HG02678 (cell line): Measurements from ENCODE around the gene UGT2A3.

Experiments used
- ATAC-seq: cut with Tn5 transposase; IDR thresholded peaks from one replicate; pipeline ENCODE4 v1.9.1; 2021; ENCODE audit warnings: mild to moderate bottlenecking, moderate library complexity; ENCODE audit not compliant: unreplicated experiment

Gene UGT2A3

DNA sequence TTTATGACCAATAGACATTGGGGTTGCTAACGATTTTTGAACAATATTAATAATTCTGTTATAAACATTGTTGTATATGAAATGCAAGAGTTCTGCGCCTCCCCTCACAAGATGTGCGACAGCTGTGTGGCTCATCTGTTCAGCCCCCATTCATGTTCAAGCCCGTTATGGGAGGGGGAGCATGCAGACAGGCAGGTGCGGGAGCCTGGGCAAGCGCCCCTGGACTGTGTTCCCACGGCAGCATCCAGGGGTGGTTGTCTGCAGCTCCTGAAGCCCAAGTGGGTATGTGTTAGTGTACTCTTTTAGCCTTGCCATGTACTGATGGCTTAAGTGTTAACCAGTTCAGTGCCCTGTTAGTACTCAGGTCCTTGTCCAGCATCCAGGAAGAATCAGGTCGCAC is 34.6 kb downstream of the UGT2A3 start:
- ATAC-seq = no peak

- ATAC-seq = no peak
Observed at GRCh38 chr4:68912807-68913206, 38.8 kb downstream of the UGT2A3 start.

DNA sequence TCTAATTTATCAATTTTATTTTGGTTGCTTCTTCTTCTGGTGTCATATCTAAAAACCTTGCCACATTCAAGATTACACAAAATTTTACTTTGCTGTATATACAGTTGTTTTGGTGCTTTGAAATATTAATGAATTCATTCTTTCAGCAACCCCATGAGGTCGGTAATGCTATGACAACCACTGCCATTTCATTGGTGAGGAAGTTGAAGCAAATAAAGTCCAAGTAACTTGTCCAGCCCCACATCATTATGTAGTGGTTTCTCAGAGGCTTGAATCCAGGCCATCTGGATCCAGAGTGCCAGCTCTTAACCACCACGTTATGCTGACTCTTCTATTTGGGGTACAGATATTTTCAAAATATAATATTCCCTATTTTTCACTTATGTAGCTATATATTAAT is 42.2 kb downstream of the UGT2A3 start:
- no peak for ATAC-seq

DNA sequence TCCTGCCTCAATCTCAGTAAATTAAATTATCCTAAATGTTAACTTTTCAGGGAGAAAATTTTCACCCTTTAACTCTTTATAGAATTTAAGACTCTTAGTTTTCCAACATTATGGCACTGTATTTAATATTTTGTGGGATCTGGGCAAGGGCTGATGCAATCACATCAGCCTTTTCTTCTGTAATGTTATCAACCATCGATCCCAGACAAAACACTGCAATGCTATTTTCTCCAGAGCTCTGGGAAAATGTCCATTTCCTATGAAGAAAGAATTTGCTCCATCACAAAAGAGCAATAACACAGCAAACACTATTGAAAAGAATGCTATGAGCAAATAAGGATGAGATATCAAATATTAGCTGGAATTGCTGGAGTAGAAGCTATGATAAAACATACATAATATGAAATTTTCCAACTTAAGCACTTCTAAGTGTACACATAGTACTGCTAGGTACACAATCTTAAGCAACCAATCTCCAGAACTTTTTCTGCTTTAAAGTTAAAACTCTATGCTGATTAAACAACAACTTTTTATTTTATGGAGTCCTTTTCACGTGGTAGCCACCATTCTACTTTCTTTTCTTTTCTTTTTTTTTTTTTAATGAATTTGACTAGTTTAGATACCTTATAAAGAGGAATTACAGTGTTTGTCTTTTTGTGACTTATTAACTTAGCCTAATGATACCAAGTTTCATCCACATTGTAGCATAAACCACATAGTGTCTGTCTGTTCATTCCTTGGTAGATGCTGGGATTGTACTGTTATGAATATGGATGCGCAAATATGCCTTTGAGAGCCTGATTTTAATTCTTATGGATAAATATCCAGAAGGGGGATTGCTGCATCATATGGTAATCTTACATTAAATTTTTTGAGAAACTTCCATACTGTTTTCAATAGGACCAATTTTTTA is 43.6 kb downstream of the UGT2A3 start:
- ATAC-seq = no peak

DNA sequence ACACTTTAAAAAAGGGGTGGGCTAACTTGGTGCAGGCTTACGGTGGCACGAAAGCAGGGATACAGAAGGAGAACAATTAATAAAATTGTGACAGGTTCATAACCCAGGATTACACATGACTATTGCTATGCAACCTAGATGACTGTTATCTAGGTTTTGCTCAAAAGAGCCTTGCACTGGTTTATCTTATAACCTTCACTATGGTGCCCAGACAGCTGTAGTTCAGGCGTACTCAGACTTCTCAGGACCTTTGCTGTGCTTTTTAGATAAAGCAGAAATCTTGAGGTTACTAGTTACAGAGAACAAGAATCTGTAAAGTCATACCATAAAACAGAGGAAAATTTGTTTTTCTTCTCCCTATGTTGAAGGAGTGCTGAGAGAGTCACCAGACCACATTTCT is 44.4 kb downstream of the UGT2A3 start:
- no peak for ATAC-seq

- no peak for ATAC-seq
Observed at GRCh38 chr4:68906780-68907137, 44.8 kb downstream of the UGT2A3 start.

DNA sequence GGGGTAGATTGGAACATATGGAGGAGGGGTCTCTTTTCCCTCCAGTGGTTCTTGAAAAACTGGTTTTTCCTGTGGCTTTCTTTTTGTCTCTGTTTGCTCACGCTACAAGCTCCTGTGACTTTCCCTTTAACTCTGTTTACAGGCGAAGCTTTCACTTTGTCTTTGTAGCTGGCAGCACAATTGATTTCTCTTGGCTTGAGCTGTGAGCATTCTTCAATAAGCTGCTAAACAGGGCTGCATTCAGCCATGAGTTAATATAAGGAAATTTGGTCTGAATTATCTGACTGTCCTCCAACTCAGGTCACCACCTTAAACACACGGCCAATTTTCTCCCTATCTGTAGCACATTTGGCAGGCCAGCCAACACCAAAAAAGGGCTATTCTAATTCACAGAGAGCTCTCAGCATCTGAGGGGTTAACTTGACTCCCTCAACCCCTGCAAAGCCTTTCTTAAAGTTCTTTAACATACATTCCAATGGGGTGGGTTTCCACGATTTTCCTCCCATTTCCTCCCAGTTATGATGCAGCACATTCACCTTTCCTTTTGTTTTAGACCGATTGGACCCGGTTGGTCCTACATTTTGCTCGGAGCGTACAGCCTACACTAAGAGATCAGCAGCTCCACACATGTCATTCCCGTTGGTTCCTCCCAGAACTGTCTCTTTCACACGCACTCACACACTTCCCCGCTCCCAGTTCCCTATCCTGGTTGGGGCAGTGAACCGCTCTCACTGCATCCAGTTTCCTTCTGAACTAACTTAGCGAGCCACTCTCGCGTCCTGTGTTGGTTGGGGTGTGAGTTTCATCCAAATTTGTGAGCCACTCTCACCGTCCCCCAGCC is 45.4 kb downstream of the UGT2A3 start:
- no peak for ATAC-seq

DNA sequence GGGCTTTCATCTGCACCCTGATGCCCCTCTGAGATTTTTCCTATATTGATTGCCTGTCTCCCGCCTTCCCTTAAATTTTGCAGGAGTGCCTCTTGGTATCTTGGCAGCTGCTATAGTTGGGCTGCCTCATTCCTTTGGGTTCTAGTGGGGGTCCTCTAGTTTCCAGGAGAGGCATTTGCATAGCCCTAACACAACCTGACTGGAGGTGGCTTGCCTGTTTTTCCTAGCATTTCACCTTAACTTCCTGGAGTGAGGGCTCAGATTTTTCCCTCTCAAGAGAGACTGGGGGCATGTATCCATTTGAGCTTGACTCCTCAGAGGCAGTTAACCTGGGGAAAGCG is 46.0 kb downstream of the UGT2A3 start:
- ATAC-seq = no peak

- peak; percentile 80 for ATAC-seq
Observed at GRCh38 chr4:68904786-68905185, 46.8 kb downstream of the UGT2A3 start.

DNA sequence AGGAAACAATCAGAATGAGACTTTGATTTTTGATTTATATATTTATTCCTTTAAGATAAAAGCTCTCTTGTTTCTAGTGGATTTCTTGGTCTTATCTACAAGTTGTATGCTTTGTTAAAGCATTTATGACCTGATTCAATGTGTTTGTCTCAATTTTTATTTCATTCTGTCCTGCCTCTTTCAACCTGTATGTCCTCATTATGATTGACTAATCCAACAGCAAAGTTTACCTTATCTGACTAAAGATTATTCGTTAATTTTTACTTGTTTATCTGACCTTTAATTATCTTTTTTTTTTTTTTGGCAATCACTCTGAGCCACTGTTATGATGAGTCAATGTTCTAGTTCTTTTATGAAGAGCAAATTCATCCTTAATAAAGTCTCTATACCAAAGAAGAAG is 54.9 kb downstream of the UGT2A3 start:
- ATAC-seq = no peak

DNA sequence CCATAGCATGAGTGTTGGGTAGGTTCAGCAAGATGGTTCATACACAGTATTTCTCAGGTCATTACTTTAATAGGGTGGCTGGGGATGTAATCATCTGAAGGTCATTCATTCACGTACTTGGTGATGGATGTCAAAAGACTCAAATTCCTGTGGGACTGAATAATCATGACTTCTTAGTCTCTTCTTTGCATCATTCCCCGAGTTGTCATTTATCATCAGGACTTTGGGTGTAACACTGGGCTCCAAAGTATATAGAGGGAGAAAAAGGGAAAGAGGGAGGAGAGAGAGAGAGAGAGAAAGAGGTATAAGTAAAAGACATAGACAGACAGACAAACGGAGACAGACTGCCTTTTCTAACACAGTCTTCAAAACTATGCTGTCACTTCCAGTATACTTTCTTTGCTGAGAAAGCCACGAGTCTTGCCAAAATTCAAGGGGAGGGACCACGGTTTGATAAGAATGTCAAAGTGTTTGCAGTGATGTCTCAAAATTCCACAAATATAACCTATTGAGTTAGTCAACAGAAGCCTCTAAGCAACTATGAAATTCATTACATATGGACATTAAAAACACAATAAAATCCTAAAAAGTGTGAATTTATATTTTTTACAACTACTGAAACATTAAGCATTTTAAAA is 55.9 kb downstream of the UGT2A3 start:
- ATAC-seq = no peak

- ATAC-seq = no peak
Observed at GRCh38 chr4:68892861-68893260, 58.7 kb downstream of the UGT2A3 start.

DNA sequence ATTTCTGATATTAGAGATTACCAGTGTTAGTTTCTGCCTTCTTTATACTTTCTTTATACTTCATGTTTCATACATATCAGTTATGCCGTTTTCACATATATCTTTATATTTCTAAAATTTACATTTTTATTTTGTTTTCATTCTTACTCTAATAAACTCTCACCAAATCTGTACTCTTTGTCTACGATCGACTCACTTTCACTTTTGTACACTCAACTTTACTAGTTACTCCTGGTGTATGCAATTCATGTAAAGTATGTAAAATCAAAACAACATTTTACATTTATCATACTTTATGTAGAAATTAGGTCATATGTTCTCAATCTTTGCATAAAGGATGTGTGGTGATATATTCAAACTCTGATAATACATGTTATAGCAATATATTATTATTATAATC is 59.9 kb downstream of the UGT2A3 start:
- ATAC-seq = no peak

- no peak for ATAC-seq
Observed at GRCh38 chr4:68885545-68885944, 66.1 kb downstream of the UGT2A3 start.

GRCh38 chr4:68883870-68884269 is 67.7 kb downstream of the UGT2A3 start:
- no peak for ATAC-seq
